Stimulated activated CD4-positive, alpha-beta T cell treated with anti-CD3 and anti-CD28 coated beads, Interleukin-12 subunit alpha, Interleukin-12 subunit beta, amount 100 ng/mL, for 48 hours (primary cell): ENCODE data around the gene TMEM86B.
A peak's percentile ranks its signal among the peaks of the same experiment; 100 is the strongest.
"Not testable (repeated sequence)": the region's sequence is repeated elsewhere in the genome, so short reads cannot be mapped to it uniquely, and the experiment has no call there.

Experiments used
- DNase-seq, 3 donors: peaks; one replicate each; pipeline ENCODE4 v3.0.0-alpha.2; 2020; ENCODE audit warnings: low read depth in 2 of 3, low spot score in 1 of 3

The TMEM86B gene

GRCh38 chr19:55223291-55224037 lies 5.1 kb downstream of the TMEM86B start:
- DNase-seq = no peak

GRCh38 chr19:55220525-55220924 lies 8.0 kb downstream of the TMEM86B start:
- DNase-seq = no peak

- DNase-seq = peak; percentile 34 to 64 (median 57)
These were observed 11.9 kb downstream of the TMEM86B start for GRCh38 chr19:55216461-55217198.

- no peak for DNase-seq
These were observed 15.0 kb downstream of the TMEM86B start for GRCh38 chr19:55213547-55213946.

- peak; percentile 35 to 48 (median 40) for DNase-seq
These were observed 16.1 kb downstream of the TMEM86B start for GRCh38 chr19:55212447-55212846.

GRCh38 chr19:55209693-55210472 lies 18.7 kb downstream of the TMEM86B start:
- no peak for DNase-seq

- DNase-seq = no peak
These were observed 19.5 kb downstream of the TMEM86B start, which contains the start of gene PTPRH for GRCh38 chr19:55208880-55209692. TSS of gene PTPRH (minus strand) at chr19:55209501. CDS start at chr19:55209433, 68 bp downstream.

GRCh38 chr19:55206664-55207500 lies 21.7 kb downstream of the TMEM86B start:
- peak; percentile 28 to 45 (median 40) for DNase-seq

- not testable (repeated sequence) for DNase-seq
These were observed 26.4 kb downstream of the TMEM86B start for GRCh38 chr19:55202199-55202598.

- no peak for DNase-seq
These were observed 28.9 kb downstream of the TMEM86B start for GRCh38 chr19:55199620-55200204.

- DNase-seq = no peak
These were observed 29.9 kb downstream of the TMEM86B start for GRCh38 chr19:55198651-55199050.

GRCh38 chr19:55197528-55197927 lies 31.0 kb downstream of the TMEM86B start:
- DNase-seq = no peak

- no peak for DNase-seq
These were observed 31.8 kb downstream of the TMEM86B start for GRCh38 chr19:55196803-55197202.

- DNase-seq = no peak
These were observed 35.1 kb downstream of the TMEM86B start for GRCh38 chr19:55193481-55193880.

GRCh38 chr19:55189403-55189835 lies 39.1 kb downstream of the TMEM86B start:
- no peak for DNase-seq

- no peak for DNase-seq
These were observed 39.9 kb downstream of the TMEM86B start for GRCh38 chr19:55188625-55189024.

- DNase-seq = no peak
These were observed 42.5 kb downstream of the TMEM86B start for GRCh38 chr19:55186080-55186479.

- no peak for DNase-seq
These were observed 46.8 kb downstream of the TMEM86B start for GRCh38 chr19:55181740-55182139.
